WTC11 (cell line): ENCODE data around the gene GUCY1B1. TPM values are rescaled to one million over a fixed set of nuclear protein-coding genes. Genes with fewer than 3 reads are reported as not detected.
A peak's percentile ranks its signal among the peaks of the same experiment; 100 is the strongest.

ENCODE experiments used
- ATAC-seq: fragments of 200-7000 bp; cut with Tn5 transposase; 2 replicates; pipeline ENCODE4 v1.10.0; 2021; ENCODE audit warnings: mild to moderate bottlenecking, moderate library complexity
- CTCF ChIA-PET: fragments of 300-600 bp; sonication (Branson Sonifier 250); formaldehyde crosslinking; loops from one replicate; lab custom pipeline; 2021; ENCODE audit warnings: antibody characterized with exemption; lab: Charles Lee
- POLR2A ChIA-PET: fragments of 350-600 bp; sonication (Branson Sonifier 250); formaldehyde crosslinking; loops from one replicate; lab custom pipeline; 2021; ENCODE audit warnings: antibody characterized with exemption; lab: Charles Lee
- DNase-seq: peaks from one replicate; pipeline ENCODE4 v3.0.0; 2021; ENCODE audit warnings: low spot score
- H3K27ac Mint-ChIP-seq: 2 replicates; pipeline ENCODE4 v1.8.0; 2021; ENCODE audit warnings: mixed read lengths
- H3K27me3 Mint-ChIP-seq: 2 replicates; pipeline ENCODE4 v1.8.0; 2021; ENCODE audit warnings: low read depth, mild to moderate bottlenecking, moderate library complexity, mixed read lengths
- H3K36me3 Mint-ChIP-seq: 2 replicates; pipeline ENCODE4 v1.8.0; 2021; ENCODE audit warnings: mixed read lengths
- H3K4me1 Mint-ChIP-seq: 2 replicates; pipeline ENCODE4 v1.8.0; 2022; ENCODE audit warnings: mixed read lengths
- H3K4me3 Mint-ChIP-seq: 2 replicates; pipeline ENCODE4 v1.8.0; 2021; ENCODE audit warnings: mild to moderate bottlenecking, moderate library complexity, mixed read lengths
- H3K9me3 Mint-ChIP-seq: 2 replicates; pipeline ENCODE4 v1.8.0; 2021; ENCODE audit warnings: mixed read lengths
- ATF3 ChIP-seq: sonication (generic); formaldehyde crosslinking; conservative IDR thresholded peaks from 2 replicates; pipeline ENCODE4 v1.8.1; 2022; ENCODE audit warnings: mild to moderate bottlenecking, missing genetic modification reagents
- E2F1 ChIP-seq: sonication (generic); formaldehyde crosslinking; IDR thresholded peaks from 2 replicates; pipeline ENCODE4 v1.8.0; 2022; ENCODE audit warnings: mild to moderate bottlenecking, missing genetic modification reagents
- ELF4 ChIP-seq: sonication (generic); formaldehyde crosslinking; IDR thresholded peaks from 2 replicates; pipeline ENCODE4 v1.8.1; 2022; ENCODE audit warnings: low read depth, mild to moderate bottlenecking, moderate library complexity, missing genetic modification reagents
- EMX1 ChIP-seq: fragments of 250-450 bp; sonication (Bioruptor Pico); IDR thresholded peaks from 2 replicates; pipeline ENCODE4 v1.8.0; 2021; ENCODE audit warnings: mild to moderate bottlenecking
- GTF2I ChIP-seq: fragments of 250-450 bp; sonication (Bioruptor Pico); conservative IDR thresholded peaks from 2 replicates; pipeline ENCODE4 v1.4.0; 2021; ENCODE audit warnings: mild to moderate bottlenecking
- NFE2L1 ChIP-seq: sonication (generic); formaldehyde crosslinking; IDR thresholded peaks from 2 replicates; pipeline ENCODE4 v1.8.1; 2023; ENCODE audit warnings: missing genetic modification reagents
- NR3C1 ChIP-seq: sonication (generic); formaldehyde crosslinking; conservative IDR thresholded peaks from 2 replicates; pipeline ENCODE4 v1.8.1; 2023; ENCODE audit warnings: low read depth, mild to moderate bottlenecking, missing genetic modification reagents
- RELA ChIP-seq: sonication (generic); formaldehyde crosslinking; IDR thresholded peaks from 2 replicates; pipeline ENCODE4 v1.8.1; 2022; ENCODE audit warnings: missing genetic modification reagents, mild to moderate bottlenecking, borderline replicate concordance
- RORB ChIP-seq: fragments of 250-450 bp; sonication (Bioruptor Pico); IDR thresholded peaks from 2 replicates; pipeline ENCODE4 v1.9.0; 2021; ENCODE audit warnings: mild to moderate bottlenecking
- TCF7 ChIP-seq: sonication (generic); formaldehyde crosslinking; IDR thresholded peaks from 2 replicates; pipeline ENCODE4 v1.8.0; 2022; ENCODE audit warnings: mild to moderate bottlenecking, low read depth, missing genetic modification reagents, moderate library complexity
- TEAD1 ChIP-seq: sonication (generic); formaldehyde crosslinking; IDR thresholded peaks from 2 replicates; pipeline ENCODE4 v1.8.0; 2022; ENCODE audit warnings: mild to moderate bottlenecking, missing genetic modification reagents
- TP53 ChIP-seq: sonication (generic); formaldehyde crosslinking; IDR thresholded peaks from 2 replicates; pipeline ENCODE4 v1.8.1; 2023; ENCODE audit warnings: mild to moderate bottlenecking, missing genetic modification reagents
- ZNF121 ChIP-seq: sonication (generic); formaldehyde crosslinking; IDR thresholded peaks from 2 replicates; pipeline ENCODE4 v1.8.0; 2023; ENCODE audit warnings: missing genetic modification reagents
- ZNF138 ChIP-seq: sonication (generic); formaldehyde crosslinking; conservative IDR thresholded peaks from 2 replicates; pipeline ENCODE4 v1.8.1; 2022; ENCODE audit warnings: mild to moderate bottlenecking, moderate library complexity, missing genetic modification reagents
- ZNF263 ChIP-seq: sonication (generic); formaldehyde crosslinking; IDR thresholded peaks from 2 replicates; pipeline ENCODE4 v1.8.1; 2022; ENCODE audit warnings: low read depth, mild to moderate bottlenecking, moderate library complexity, missing genetic modification reagents
- ZNF396 ChIP-seq: fragments of 250-450 bp; sonication (Bioruptor Pico); IDR thresholded peaks from 2 replicates; pipeline ENCODE4 v1.8.0; 2021; ENCODE audit warnings: mild to moderate bottlenecking, moderate library complexity, borderline replicate concordance
- ZNF423 ChIP-seq: fragments of 250-450 bp; sonication (Bioruptor Pico); IDR thresholded peaks from 2 replicates; pipeline ENCODE4 v2.1.2; 2022; ENCODE audit warnings: mild to moderate bottlenecking, moderate library complexity
- ZNF671 ChIP-seq: fragments of 250-450 bp; sonication (Bioruptor Pico); IDR thresholded peaks from 2 replicates; pipeline ENCODE4 v1.8.0; 2021; ENCODE audit warnings: mild to moderate bottlenecking
- ZSCAN18 ChIP-seq: fragments of 250-450 bp; sonication (Bioruptor Pico); IDR thresholded peaks from 2 replicates; pipeline ENCODE4 v2.1.2; 2022; ENCODE audit warnings: mild to moderate bottlenecking, moderate library complexity
- total RNA-seq: library from RNA; stranded (reverse); gene quantifications from 3 replicates; pipeline ENCODE4 v1.2.3, GENCODE V29; 2021
- TF ChIP-seq, protein P1 (sequence below): sonication (generic); formaldehyde crosslinking; IDR thresholded peaks from 2 replicates; pipeline ENCODE4 v1.8.1; 2022; ENCODE audit warnings: missing genetic modification reagents, borderline replicate concordance

Gene GUCY1B1
- total RNA-seq, 1 experiment from 2014 or later: 12.7 TPM

DNA sequence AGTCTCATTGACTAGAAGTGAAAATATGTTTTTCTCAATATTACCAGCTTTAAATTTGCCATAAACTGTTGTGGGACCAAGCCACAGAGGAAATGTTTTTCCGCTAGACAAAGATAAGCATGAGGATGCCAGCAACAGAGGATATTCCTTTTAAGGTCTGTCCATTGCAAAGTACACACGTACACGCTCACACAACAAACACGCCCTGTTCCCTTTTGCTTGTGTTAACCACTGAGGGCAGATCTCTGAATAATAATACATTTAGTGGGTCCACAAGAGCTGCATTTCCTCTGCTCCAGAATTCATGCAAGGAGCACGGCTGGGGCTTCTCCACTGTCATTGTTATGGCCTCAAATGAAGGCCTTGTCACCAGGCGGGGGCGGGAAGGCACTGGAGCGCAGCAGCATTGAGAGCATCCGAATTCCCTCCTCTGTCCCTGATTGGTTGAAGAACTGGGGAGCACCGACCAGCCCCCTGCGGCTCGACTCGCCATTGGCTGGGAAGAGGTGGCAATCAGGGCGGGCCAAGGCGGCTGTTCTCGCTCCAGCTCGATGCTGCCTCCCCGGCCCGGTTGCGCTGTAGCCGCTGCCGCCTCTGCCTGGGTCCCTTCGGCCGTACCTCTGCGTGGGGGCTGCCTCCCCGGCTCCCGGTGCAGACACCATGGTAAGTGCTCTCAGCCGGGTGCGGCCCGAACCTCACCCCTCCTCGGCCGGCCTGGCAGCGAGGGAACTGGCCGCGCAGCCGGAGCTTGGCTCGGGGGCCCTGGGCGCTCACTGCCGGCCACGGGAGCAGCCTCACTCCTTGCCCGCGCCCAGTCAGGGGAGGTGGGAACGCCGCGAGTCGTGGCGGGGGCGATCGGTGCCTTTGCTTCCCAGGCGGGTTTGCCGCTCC, at the start of gene GUCY1B1 (continued):
- TF ChIP-seq ZNF138 (CRISPR knock-in tag) (peak; percentile 84), NR3C1 (no peak), TCF7 (CRISPR knock-in tag) (no peak), RORB (CRISPR knock-in tag) (no peak)

GRCh38 chr4:155709918-155710317, 48.9 kb upstream of the GUCY1B1 start:
- Mint-ChIP-seq H3K36me3 (no peaks in the 10 kb centered on the region), H3K4me1 (peaks cover 7% of the 10 kb centered on the region), H3K4me3 (no peak overlapping the region), H3K27ac (no peak overlapping the region), H3K27me3 (no peaks in the 10 kb centered on the region), H3K9me3 (no peaks in the 10 kb centered on the region)
- DNase-seq: no peak
- ChIA-PET CTCF (no interaction called here), POLR2A (no interaction called here)
- ATAC-seq: no peak
- TF ChIP-seq E2F1: no peak
- no peak for TF ChIP-seq TP53 (CRISPR knock-in tag)
- TF ChIP-seq TEAD1 (CRISPR knock-in tag): no peak
- TF ChIP-seq ZNF423: no peak
- TF ChIP-seq RELA (CRISPR knock-in tag): no peak
- no peak for TF ChIP-seq RORB (CRISPR knock-in tag)
- TF ChIP-seq ZSCAN18 (CRISPR knock-in tag): no peak
- TF ChIP-seq ZNF396 (CRISPR knock-in tag): no peak
- no peak for TF ChIP-seq GTF2I (CRISPR knock-in tag)
- TF ChIP-seq, protein P1, sequence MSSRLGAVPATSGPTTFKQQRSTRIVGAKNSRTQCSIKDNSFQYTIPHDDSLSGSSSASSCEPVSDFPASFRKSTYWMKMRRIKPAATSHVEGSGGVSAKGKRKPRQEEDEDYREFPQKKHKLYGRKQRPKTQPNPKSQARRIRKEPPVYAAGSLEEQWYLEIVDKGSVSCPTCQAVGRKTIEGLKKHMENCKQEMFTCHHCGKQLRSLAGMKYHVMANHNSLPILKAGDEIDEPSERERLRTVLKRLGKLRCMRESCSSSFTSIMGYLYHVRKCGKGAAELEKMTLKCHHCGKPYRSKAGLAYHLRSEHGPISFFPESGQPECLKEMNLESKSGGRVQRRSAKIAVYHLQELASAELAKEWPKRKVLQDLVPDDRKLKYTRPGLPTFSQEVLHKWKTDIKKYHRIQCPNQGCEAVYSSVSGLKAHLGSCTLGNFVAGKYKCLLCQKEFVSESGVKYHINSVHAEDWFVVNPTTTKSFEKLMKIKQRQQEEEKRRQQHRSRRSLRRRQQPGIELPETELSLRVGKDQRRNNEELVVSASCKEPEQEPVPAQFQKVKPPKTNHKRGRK (CRISPR knock-in tag): no peak
- no peak for TF ChIP-seq ELF4

- ChIA-PET CTCF (no interaction called here), POLR2A (no interaction called here)
- no peaks in the 10 kb centered on the region for H3K36me3 Mint-ChIP-seq
- H3K9me3 Mint-ChIP-seq: no peaks in the 10 kb centered on the region
- H3K4me1 Mint-ChIP-seq: no peaks in the 10 kb centered on the region
- no peak for TF ChIP-seq EMX1 (CRISPR knock-in tag)
- no peak for TF ChIP-seq ZNF396 (CRISPR knock-in tag)
- no peak for TF ChIP-seq NFE2L1 (CRISPR knock-in tag)
- TF ChIP-seq ZNF263 (CRISPR knock-in tag): no peak
- DNase-seq (no peak), ATAC-seq (no peak)
- H3K4me3 Mint-ChIP-seq: no peak overlapping the region
- H3K27me3 Mint-ChIP-seq: no peaks in the 10 kb centered on the region
- no peak overlapping the region for H3K27ac Mint-ChIP-seq
These were observed 47.3 kb upstream of the GUCY1B1 start for GRCh38 chr4:155711556-155711955.

- no peak for TF ChIP-seq ATF3 (CRISPR knock-in tag)
- no peak for TF ChIP-seq ZNF121
- TF ChIP-seq TEAD1 (CRISPR knock-in tag): no peak
- no peak for TF ChIP-seq ZNF671 (CRISPR knock-in tag)
- TF ChIP-seq, all 79 proteins: peak for 0
- H3K36me3 Mint-ChIP-seq: no peaks in the 10 kb centered on the region
- H3K4me3 Mint-ChIP-seq: no peak overlapping the region
- CTCF ChIA-PET: no interaction called here
- H3K9me3 Mint-ChIP-seq: no peaks in the 10 kb centered on the region
- ATAC-seq (no peak), DNase-seq (no peak)
- H3K27ac Mint-ChIP-seq: no peak overlapping the region
- POLR2A ChIA-PET: no interaction called here
- no peaks in the 10 kb centered on the region for H3K27me3 Mint-ChIP-seq
- H3K4me1 Mint-ChIP-seq: no peaks in the 10 kb centered on the region
These were observed 46.0 kb upstream of the GUCY1B1 start for GRCh38 chr4:155712846-155713245.
